ENCODE measurements around the gene NDUFAF5.

NDUFAF5 gene

GRCh38 chr20:13825465-13825864 is 40.6 kb downstream of the NDUFAF5 start:
- DNase-seq: no peak

GRCh38 chr20:13831476-13831875 is 46.6 kb downstream of the NDUFAF5 start:
- no peak for DNase-seq

GRCh38 chr20:13838664-13839063 is 53.8 kb downstream of the NDUFAF5 start:
- no peak for DNase-seq

GRCh38 chr20:13839421-13840092 is 54.7 kb downstream of the NDUFAF5 start:
- DNase-seq: no peak

GRCh38 chr20:13840093-13840465 is 55.3 kb downstream of the NDUFAF5 start:
- no peak for DNase-seq

GRCh38 chr20:13841206-13841605 is 56.4 kb downstream of the NDUFAF5 start:
- DNase-seq: no peak

- no peak for DNase-seq
These were observed 59.5 kb downstream of the NDUFAF5 start for GRCh38 chr20:13844296-13844695.

GRCh38 chr20:13851279-13851678 is 66.5 kb downstream of the NDUFAF5 start:
- no peak for DNase-seq

- DNase-seq: no peak
These were observed 67.5 kb downstream of the NDUFAF5 start for GRCh38 chr20:13852306-13852705.

- DNase-seq: no peak
These were observed 70.8 kb downstream of the NDUFAF5 start for GRCh38 chr20:13855613-13856012.

GRCh38 chr20:13856354-13856753 is 71.5 kb downstream of the NDUFAF5 start:
- DNase-seq: no peak

- no peak for DNase-seq
These were observed 72.5 kb downstream of the NDUFAF5 start for GRCh38 chr20:13857304-13857703.

- DNase-seq: no peak
These were observed 73.1 kb downstream of the NDUFAF5 start for GRCh38 chr20:13857961-13858360.

- no peak for DNase-seq
These were observed 73.6 kb downstream of the NDUFAF5 start for GRCh38 chr20:13858439-13858838.

- no peak for DNase-seq
These were observed 74.0 kb downstream of the NDUFAF5 start for GRCh38 chr20:13858871-13859270.

GRCh38 chr20:13862245-13862644 is 77.4 kb downstream of the NDUFAF5 start:
- no peak for DNase-seq

GRCh38 chr20:13863244-13863643 is 78.4 kb downstream of the NDUFAF5 start:
- DNase-seq: no peak

GRCh38 chr20:13865156-13865555 is 80.3 kb downstream of the NDUFAF5 start:
- no peak for DNase-seq

GRCh38 chr20:13865791-13866351 is 81.0 kb downstream of the NDUFAF5 start:
- DNase-seq: no peak

GRCh38 chr20:13868331-13868730 is 83.5 kb downstream of the NDUFAF5 start:
- no peak for DNase-seq

GRCh38 chr20:13870170-13870748 is 85.4 kb downstream of the NDUFAF5 start:
- no peak for DNase-seq
